GM12878 (cell line): ENCODE data around the gene BNC2. TPM values are rescaled to one million over a fixed set of nuclear protein-coding genes. Genes with fewer than 3 reads are reported as not detected.

Experiments used
- ATAC-seq: fragments of 200-7000 bp; cut with Tn5 transposase; 3 replicates; pipeline ENCODE4 v1.9.1; 2020; ENCODE audit warnings: mild to moderate bottlenecking, moderate library complexity
- BruUV-seq: library from RNA; stranded (reverse); fragments of 400-500 nt; replicated peaks from 2 replicates; lab custom pipeline; 2021; lab: Mats Ljungman, UMichigan
- CTCF ChIA-PET: fragments of 300-600 bp; sonication (Branson Sonifier 250); formaldehyde crosslinking; extraction: SDS; loops from one replicate; lab custom pipeline; 2021; ENCODE audit warnings: inconsistent platforms; lab: Yijun Ruan, JAX
- POLR2A ChIA-PET: fragments of 350-600 bp; formaldehyde crosslinking; extraction: SDS; loops from one replicate; lab custom pipeline; 2021; ENCODE audit warnings: inconsistent platforms; lab: Charles Lee
- RAD21 ChIA-PET: fragments of 300-600 bp; sonication (Branson Sonifier 250); formaldehyde crosslinking; loops from one replicate; lab custom pipeline; 2023; ENCODE audit warnings: antibody characterized with exemption; ENCODE audit not compliant: unreplicated experiment; lab: Charles Lee
- SMC1A ChIA-PET: fragments of 300-600 bp; sonication (Branson Sonifier 250); formaldehyde crosslinking; loops from one replicate; lab custom pipeline; 2023; ENCODE audit not compliant: unreplicated experiment, uncharacterized antibody; lab: Charles Lee
- DNase-seq: peaks from one replicate; pipeline ENCODE4 v3.0.0-alpha.2; 2011; ENCODE audit warnings: low read depth, low spot score
- FAIRE-seq: peaks from 3 replicates; lab custom pipeline; 2011; peaks lifted over from hg19 to GRCh38; lab: Jason Lieb, UNC
- H2AFZ ChIP-seq: 2 replicates; pipeline ENCODE4 v1.6.0; 2011; ENCODE audit warnings: low read depth, low read length, control low read depth; ENCODE audit not compliant: control insufficient read depth
- H3K27ac ChIP-seq: 2 replicates; pipeline ENCODE4 v1.5.1; 2011; ENCODE audit warnings: control low read depth; ENCODE audit not compliant: control insufficient read depth, insufficient read depth
- H3K27me3 ChIP-seq, 2 experiments: replicated peaks in 1 of 2; 2 replicates each; pipeline versions ENCODE4 v1.6.0 to v1.6.1; 2011; ENCODE audit warnings: low read length in 1 of 2; ENCODE audit not compliant: control insufficient read depth in 2 of 2, insufficient read depth in 2 of 2
- H3K36me3 ChIP-seq, 2 experiments: 2 replicates each; pipeline ENCODE4 v1.5.1; 2011; ENCODE audit warnings: low read length in 1 of 2; ENCODE audit not compliant: control insufficient read depth in 2 of 2, insufficient read depth in 2 of 2
- H3K4me1 ChIP-seq: 2 replicates; pipeline ENCODE4 v1.6.1; 2011; ENCODE audit warnings: mild to moderate bottlenecking, low read length, moderate library complexity, mixed read lengths; ENCODE audit not compliant: control insufficient read depth, insufficient read depth
- H3K4me2 ChIP-seq: 2 replicates; pipeline ENCODE4 v1.6.0; 2011; ENCODE audit warnings: control low read depth; ENCODE audit not compliant: control insufficient read depth, insufficient read depth
- H3K4me3 ChIP-seq: fragments of 200-600 bp; sonication (generic); 2 replicates; pipeline ENCODE4 v1.5.1; 2016
- H3K79me2 ChIP-seq: 2 replicates; pipeline ENCODE4 v1.6.0; 2011; ENCODE audit warnings: low read length; ENCODE audit not compliant: control insufficient read depth, insufficient read depth
- H3K9ac ChIP-seq: 2 replicates; pipeline ENCODE4 v1.8.0; 2011; ENCODE audit warnings: low read length, control low read depth, mixed read lengths; ENCODE audit not compliant: control insufficient read depth, insufficient read depth
- H3K9me3 ChIP-seq: replicated peaks from 3 replicates; pipeline ENCODE4 v1.5.1; 2011; ENCODE audit warnings: mild to moderate bottlenecking, low read length; ENCODE audit not compliant: control insufficient read depth, insufficient read depth
- H4K20me1 ChIP-seq: 2 replicates; pipeline ENCODE4 v1.6.0; 2011; ENCODE audit not compliant: control insufficient read depth, insufficient read depth
- ASH2L ChIP-seq: fragments of 300-600, 200-600 bp; sonication (generic); IDR thresholded peaks from 2 replicates; pipeline ENCODE4 v1.6.1; 2017; ENCODE audit warnings: low read depth, mild to moderate bottlenecking, borderline replicate concordance
- CHD1 ChIP-seq: IDR thresholded peaks from 2 replicates; pipeline ENCODE4 v1.6.1; 2012; ENCODE audit warnings: low read depth, low read length, improper control_type of control experiment
- IRF5 ChIP-seq: fragments of 450-650 bp; IDR thresholded peaks from 2 replicates; pipeline ENCODE4 v1.6.1; 2017; ENCODE audit warnings: borderline replicate concordance
- MEF2B ChIP-seq: fragments of 450-650 bp; IDR thresholded peaks from 2 replicates; pipeline ENCODE4 v1.6.1; 2018; ENCODE audit warnings: mild to moderate bottlenecking, moderate library complexity; ENCODE audit not compliant: partially characterized antibody, poor library complexity, severe bottlenecking
- NFIC ChIP-seq: IDR thresholded peaks from 2 replicates; pipeline ENCODE4 v1.6.1; 2012; ENCODE audit warnings: low read depth, mild to moderate bottlenecking, inconsistent platforms, low read length, moderate library complexity
- NKRF ChIP-seq: fragments of 450-650 bp; conservative IDR thresholded peaks from 2 replicates; pipeline ENCODE4 v1.6.1; 2017; ENCODE audit warnings: mild to moderate bottlenecking, moderate library complexity
- PAX5 ChIP-seq: IDR thresholded peaks from 2 replicates; pipeline ENCODE4 v1.6.1; 2011; ENCODE audit warnings: low read depth, low read length, borderline replicate concordance
- POLR2A ChIP-seq: IDR thresholded peaks from 2 replicates; pipeline ENCODE4 v1.6.1; 2011; ENCODE audit warnings: low read depth, mild to moderate bottlenecking, low read length
- POLR2AphosphoS2 ChIP-seq: IDR thresholded peaks from 2 replicates; pipeline ENCODE4 v1.6.1; 2011; ENCODE audit warnings: low read depth, mild to moderate bottlenecking, low read length, improper control_type of control experiment, moderate library complexity
- PRDM15 ChIP-seq: fragments of 450-650 bp; formaldehyde crosslinking; IDR thresholded peaks from 2 replicates; pipeline ENCODE4 v1.4.0; 2020; ENCODE audit warnings: mild to moderate bottlenecking, moderate library complexity
- RELB ChIP-seq: fragments of 450-650 bp; IDR thresholded peaks from 2 replicates; pipeline ENCODE4 v1.6.1; 2017; ENCODE audit warnings: low read depth, mild to moderate bottlenecking, moderate library complexity
- RFX5 ChIP-seq: IDR thresholded peaks from 2 replicates; pipeline ENCODE4 v1.6.1; 2011; ENCODE audit warnings: low read depth, low read length, improper control_type of control experiment
- SMARCA5 ChIP-seq: fragments of 450-650 bp; IDR thresholded peaks from 2 replicates; pipeline ENCODE4 v1.6.1; 2017; ENCODE audit warnings: mild to moderate bottlenecking
- SREBF1 ChIP-seq: IDR thresholded peaks from 2 replicates; pipeline ENCODE4 v1.6.1; 2012; ENCODE audit warnings: mild to moderate bottlenecking, low read length
- TCF7 ChIP-seq: IDR thresholded peaks from 2 replicates; pipeline ENCODE4 v1.6.1; 2014; ENCODE audit warnings: antibody characterized with exemption, borderline replicate concordance
- ZSCAN29 ChIP-seq: fragments of 450-650 bp; IDR thresholded peaks from 2 replicates; pipeline ENCODE4 v1.6.1; 2017; ENCODE audit warnings: mild to moderate bottlenecking, moderate library complexity
- WGBS: methylation state at CpG from one replicate; pipeline ENCODE4 v1.1.6; 2016; ENCODE audit warnings: low lambda C conversion rate; ENCODE audit not compliant: insufficient replicate concordance, insufficient coverage; ENCODE audit errors: missing lambda C conversion rate; 5-methylcytosine and 5-hydroxymethylcytosine counted together
- in situ Hi-C: fragments of 300-500 bp; cut with MboI; formaldehyde crosslinking; loops from 9 replicates; pipeline ENCODE4 v1.14.3; 2018; ENCODE audit warnings: mixed read lengths
- intact Hi-C: fragments of 100-400 bp; cut with micrococcal nuclease; formaldehyde crosslinking; loops from one replicate; pipeline ENCODE4 v1.14.2; 2022; ENCODE audit not compliant: unreplicated experiment
- polyA plus RNA-seq, 11 experiments: library from polyadenylated mRNA; depleted of rRNA in 4 of 11; unstranded in 6 of 11; stranded (reverse) in 5 of 11; fragments of >200 nt; fragmentation: Nextera tagmentation in 4 of 11; fragmentation: Illumina TruSeq in 1 of 11; extraction: Ambion mirVana in 4 of 11; extraction: Trizol in 1 of 11; gene quantifications; 1 replicate in 1 of 11; 2 replicates in 10 of 11; pipeline versions ENCODE4 v1.2.1 to v1.2.3, GENCODE V29; 2011 to 2016; ENCODE audit warnings: inconsistent platforms in 2 of 11, missing spikeins in 2 of 11, low read depth in 1 of 11
- total RNA-seq, 4 experiments: library from RNA; depleted of rRNA in 3 of 4; stranded (reverse); fragments of >200 nt in 3 of 4; fragmentation: Illumina TruSeq in 1 of 4; extraction: Trizol in 1 of 4; gene quantifications; 2 replicates each; pipeline versions ENCODE4 v1.2.1 to v1.2.3, GENCODE V29; 2013 to 2021

BNC2 gene
- total and polyA plus RNA-seq, 10 of the 15 experiments (the other 5 are each of a cell fraction or from before 2014, with no cell fraction given) = 0.05 to 14.5 (median 0.26) TPM

GRCh38 chr9:16690628-16691027 is 179.8 kb downstream of the BNC2 start:
- Histone ChIP-seq H3K9me3 (no peaks in the 10 kb centered on the region), H3K4me2 (no peak overlapping the region), H3K4me1 (no peaks in the 10 kb centered on the region), H3K27ac (no peak overlapping the region), H3K9ac (no peak overlapping the region), H2AFZ (no peak overlapping the region), H3K36me3 (no peaks in the 10 kb centered on the region), H3K4me3 (no peak overlapping the region), H3K79me2 (no peaks in the 10 kb centered on the region), H3K27me3 (no peaks in the 10 kb centered on the region), H4K20me1 (no peaks in the 10 kb centered on the region)
- intact Hi-C loops (no loop called here), in situ Hi-C loops (no loop called here)
- WGBS = 0% methylated on average over 2 of the region's 2 CpGs
- TF ChIP-seq NKRF (no peak), CHD1 (no peak), MEF2B (no peak), TCF7 (no peak), SMARCA5 (no peak), ASH2L (no peak), RFX5 (no peak), POLR2A (no peak), SREBF1 (no peak), RELB (no peak), IRF5 (no peak), PRDM15 (CRISPR knock-in tag) (no peak), ZSCAN29 (no peak), NFIC (no peak), POLR2AphosphoS2 (no peak), PAX5 (no peak)
- DNase-seq (no peak), ATAC-seq (no peak), FAIRE-seq (no peak)
- BruUV-seq = no TSS peak
- CTCF ChIA-PET = no interaction called here
- POLR2A ChIA-PET = no interaction called here
- RAD21 ChIA-PET = no interaction called here
- SMC1A ChIA-PET = interaction anchor here (2.7 kb wide), 1 partner anchor 10 kb away, joined by 7 read pairs; no protein-coding TSS in a partner anchor
